Neural cell (in vitro differentiated cells): ENCODE results near the gene C2CD2. TPM values are rescaled to one million over a fixed set of nuclear protein-coding genes. Genes with fewer than 3 reads are reported as not detected.

ENCODE experiments used
- H2AFZ ChIP-seq: fragments of 200-600, 300-800 bp; sonication (generic), shearing (Covaris generic); 2 replicates; pipeline ENCODE4 v1.6.0; 2014; ENCODE audit warnings: low read depth, mild to moderate bottlenecking, antibody characterized with exemption, low read length, moderate library complexity
- H3F3A ChIP-seq: fragments of 200-600 bp; shearing (Covaris generic); 2 replicates; pipeline ENCODE4 v1.6.1; 2016; ENCODE audit warnings: mild to moderate bottlenecking, moderate library complexity, mixed read lengths, antibody characterized with exemption, low read length; ENCODE audit not compliant: insufficient read depth, poor library complexity, severe bottlenecking
- H3K27ac ChIP-seq: fragments of 200-600, 300-800 bp; sonication (generic), shearing (Covaris generic); 2 replicates; pipeline ENCODE4 v1.5.1; 2014; ENCODE audit warnings: mild to moderate bottlenecking, low read length, moderate library complexity
- H3K27me3 ChIP-seq: fragments of 300-800, 200-600 bp; sonication (generic), shearing (Covaris generic); 2 replicates; pipeline ENCODE4 v1.6.0; 2014; ENCODE audit warnings: mild to moderate bottlenecking, low read depth, low read length, moderate library complexity; ENCODE audit not compliant: insufficient read depth
- H3K36me3 ChIP-seq: fragments of 300-800, 200-600 bp; sonication (generic), shearing (Covaris generic); 2 replicates; pipeline ENCODE4 v1.5.1; 2014; ENCODE audit warnings: mild to moderate bottlenecking, antibody characterized with exemption, low read length, moderate library complexity; ENCODE audit not compliant: insufficient read depth
- H3K4me2 ChIP-seq: fragments of 300-800, 200-600 bp; sonication (generic), shearing (Covaris generic); 2 replicates; pipeline ENCODE4 v1.6.0; 2014; ENCODE audit warnings: mild to moderate bottlenecking, low read length
- H3K4me3 ChIP-seq: fragments of 300-800, 200-600 bp; sonication (generic), shearing (Covaris generic); 2 replicates; pipeline ENCODE4 v1.5.1; 2014; ENCODE audit warnings: mild to moderate bottlenecking, low read length, moderate library complexity
- H3K79me2 ChIP-seq: fragments of 200-600 bp; shearing (Covaris generic); replicated peaks from 2 replicates; pipeline ENCODE4 v1.6.0; 2014; ENCODE audit warnings: mild to moderate bottlenecking, low read length, moderate library complexity; ENCODE audit not compliant: insufficient read depth
- H3K9ac ChIP-seq: fragments of 300-800, 200-600 bp; sonication (generic), shearing (Covaris generic); 2 replicates; pipeline ENCODE4 v1.6.1; 2016; ENCODE audit warnings: mild to moderate bottlenecking, low read length, mixed read lengths
- H3K9me2 ChIP-seq: fragments of 200-600 bp; shearing (Covaris generic); 2 replicates; pipeline ENCODE4 v1.6.1; 2016; ENCODE audit warnings: mild to moderate bottlenecking, low read length, mixed read lengths; ENCODE audit not compliant: insufficient read depth
- H3K9me3 ChIP-seq: fragments of 200-600, 300-800 bp; sonication (generic), shearing (Covaris generic); 2 replicates; pipeline ENCODE4 v1.6.1; 2016; ENCODE audit warnings: mild to moderate bottlenecking, mixed run types, low read length, moderate library complexity, mixed read lengths
- H4K20me1 ChIP-seq: fragments of 200-600 bp; shearing (Covaris generic); 2 replicates; pipeline ENCODE4 v1.6.1; 2016; ENCODE audit warnings: mild to moderate bottlenecking, mixed run types; ENCODE audit not compliant: insufficient read depth
- CTCF ChIP-seq: fragments of 450-650 bp; IDR thresholded peaks from 2 replicates; pipeline ENCODE4 v1.5.1; 2014; ENCODE audit warnings: antibody characterized with exemption, mild to moderate bottlenecking, moderate library complexity; ENCODE audit not compliant: poor library complexity, severe bottlenecking
- EP300 ChIP-seq: fragments of 450-650 bp; conservative IDR thresholded peaks from 2 replicates; pipeline ENCODE4 v1.6.1; 2014; ENCODE audit warnings: antibody characterized with exemption, mild to moderate bottlenecking, moderate library complexity; ENCODE audit not compliant: poor library complexity, severe bottlenecking
- EZH2 ChIP-seq: fragments of 200-600, 300-800 bp; shearing (Covaris generic), sonication (generic); IDR thresholded peaks from 2 replicates; pipeline ENCODE4 v1.6.1; 2014; ENCODE audit warnings: antibody characterized with exemption, low read length, borderline replicate concordance, mild to moderate bottlenecking; ENCODE audit not compliant: insufficient read depth, poor library complexity, severe bottlenecking
- MXI1 ChIP-seq: fragments of 450-650 bp; conservative IDR thresholded peaks from 2 replicates; pipeline ENCODE4 v1.6.1; 2014; ENCODE audit warnings: antibody characterized with exemption, mild to moderate bottlenecking; ENCODE audit not compliant: poor library complexity, severe bottlenecking
- POLR2AphosphoS5 ChIP-seq: IDR thresholded peaks from 2 replicates; pipeline ENCODE4 v1.6.1; 2012
- RAD21 ChIP-seq: fragments of 450-650 bp; conservative IDR thresholded peaks from 2 replicates; pipeline ENCODE4 v1.6.1; 2014; ENCODE audit warnings: antibody characterized with exemption, mild to moderate bottlenecking, moderate library complexity
- REST ChIP-seq: IDR thresholded peaks from 2 replicates; pipeline ENCODE4 v1.6.1; 2012; ENCODE audit warnings: borderline replicate concordance
- SMC3 ChIP-seq: fragments of 450-650 bp; conservative IDR thresholded peaks from 2 replicates; pipeline ENCODE4 v1.6.1; 2014; ENCODE audit warnings: antibody characterized with exemption, mild to moderate bottlenecking, moderate library complexity; ENCODE audit not compliant: poor library complexity
- TAF1 ChIP-seq: IDR thresholded peaks from 2 replicates; pipeline ENCODE4 v1.6.1; 2012; ENCODE audit warnings: low read depth
- polyA plus RNA-seq: library from polyadenylated mRNA; depleted of rRNA; stranded (reverse); fragments of >200 nt; gene quantifications from 2 replicates; pipeline ENCODE4 v1.2.3, GENCODE V29; 2014

The C2CD2 gene
- polyA plus RNA-seq, 1 donor from 2014 or later, result 0.88 TPM

GRCh38 chr21:41907496-41908258 is 46.1 kb downstream of the C2CD2 start:
- TF ChIP-seq CTCF (no peak), TAF1 (no peak), POLR2AphosphoS5 (no peak), EZH2 (no peak), MXI1 (no peak), SMC3 (no peak), EP300 (no peak), RAD21 (no peak), REST (no peak)
- no peaks in the 10 kb centered on the region for H3F3A ChIP-seq
- no peaks in the 10 kb centered on the region for H3K9me3 ChIP-seq
- H3K4me2 ChIP-seq, result no peak overlapping the region
- H3K27me3 ChIP-seq, result no peaks in the 10 kb centered on the region
- no peak overlapping the region for H3K4me3 ChIP-seq
- no peak overlapping the region for H3K9ac ChIP-seq
- H3K9me2 ChIP-seq, result no peaks in the 10 kb centered on the region
- no peaks in the 10 kb centered on the region for H3K79me2 ChIP-seq
- H4K20me1 ChIP-seq, result no peaks in the 10 kb centered on the region
- H3K36me3 ChIP-seq, result no peaks in the 10 kb centered on the region
- no peak overlapping the region for H3K27ac ChIP-seq
- H2AFZ ChIP-seq, result no peak overlapping the region

- Histone ChIP-seq H3K4me2 (no peak overlapping the region), H3K27me3 (no peaks in the 10 kb centered on the region)
Measured at GRCh38 chr21:41906770-41907169, 47.0 kb downstream of the C2CD2 start.

More at GRCh38 chr21:41906770-41907169, 47.0 kb downstream of the C2CD2 start:
- Histone ChIP-seq H2AFZ (no peak overlapping the region), H3F3A (no peaks in the 10 kb centered on the region), H3K27ac (no peak overlapping the region), H3K9ac (no peak overlapping the region), H3K79me2 (no peaks in the 10 kb centered on the region), H3K36me3 (no peaks in the 10 kb centered on the region), H3K9me3 (no peaks in the 10 kb centered on the region), H4K20me1 (no peaks in the 10 kb centered on the region), H3K4me3 (no peak overlapping the region), H3K9me2 (no peaks in the 10 kb centered on the region)
- TF ChIP-seq REST (no peak), TAF1 (no peak), MXI1 (no peak), CTCF (no peak), SMC3 (no peak), POLR2AphosphoS5 (no peak), EZH2 (no peak), RAD21 (no peak), EP300 (no peak)
